HG03469 (cell line): ENCODE results near the gene ENDOU.

ENCODE experiments used
- ATAC-seq: cut with Tn5 transposase; IDR thresholded peaks from one replicate; pipeline ENCODE4 v1.9.1; 2021; ENCODE audit warnings: mild to moderate bottlenecking, moderate library complexity, moderate number of reproducible peaks; ENCODE audit not compliant: unreplicated experiment

The ENDOU gene

GRCh38 chr12:47744005-47744651, 18.8 kb upstream of the ENDOU start:
- ATAC-seq = no peak

GRCh38 chr12:47743311-47743860, 18.1 kb upstream of the ENDOU start:
- no peak for ATAC-seq

GRCh38 chr12:47742253-47742825, 17.0 kb upstream of the ENDOU start:
- no peak for ATAC-seq

- no peak for ATAC-seq
Observed at GRCh38 chr12:47741340-47741703, 16.0 kb upstream of the ENDOU start.

GRCh38 chr12:47740606-47741339, 15.5 kb upstream of the ENDOU start:
- ATAC-seq = peak; percentile 30

- peak; percentile 39 for ATAC-seq
Observed at GRCh38 chr12:47739979-47740378, 14.7 kb upstream of the ENDOU start.

GRCh38 chr12:47739297-47739696, 14.0 kb upstream of the ENDOU start:
- no peak for ATAC-seq

GRCh38 chr12:47737936-47738594, 12.8 kb upstream of the ENDOU start:
- ATAC-seq = no peak

GRCh38 chr12:47736877-47737676, 11.8 kb upstream of the ENDOU start:
- ATAC-seq = no peak

GRCh38 chr12:47736216-47736615, 10.9 kb upstream of the ENDOU start:
- ATAC-seq = no peak

GRCh38 chr12:47735649-47736048, 10.4 kb upstream of the ENDOU start:
- ATAC-seq = no peak

- no peak for ATAC-seq
Observed at GRCh38 chr12:47734725-47735480, 9.6 kb upstream of the ENDOU start.

- no peak for ATAC-seq
Observed at GRCh38 chr12:47733142-47733541, 7.9 kb upstream of the ENDOU start.

GRCh38 chr12:47732504-47732903, 7.2 kb upstream of the ENDOU start:
- no peak for ATAC-seq

GRCh38 chr12:47731723-47732122, 6.4 kb upstream of the ENDOU start:
- ATAC-seq = no peak

GRCh38 chr12:47730341-47730744, 5.1 kb upstream of the ENDOU start:
- ATAC-seq = no peak

GRCh38 chr12:47729233-47729632, 3.9 kb upstream of the ENDOU start:
- no peak for ATAC-seq

GRCh38 chr12:47725893-47726292, 603 bp upstream of the ENDOU start:
- peak; percentile 87 for ATAC-seq

- ATAC-seq = no peak
Observed at GRCh38 chr12:47722941-47723631, 2.2 kb downstream of the ENDOU start.
